Activated T-cell treated with anti-CD3 and anti-CD28 coated beads for 24 hours (primary cell): ENCODE results near the gene XRN2.
"Not testable (repeated sequence)": the region's sequence is repeated elsewhere in the genome, so short reads cannot be mapped to it uniquely, and the experiment has no call there.

Experiments used
- DNase-seq: peaks from one replicate; pipeline ENCODE4 v3.0.0-alpha.2; 2020; ENCODE audit warnings: low read depth

Gene XRN2

DNA sequence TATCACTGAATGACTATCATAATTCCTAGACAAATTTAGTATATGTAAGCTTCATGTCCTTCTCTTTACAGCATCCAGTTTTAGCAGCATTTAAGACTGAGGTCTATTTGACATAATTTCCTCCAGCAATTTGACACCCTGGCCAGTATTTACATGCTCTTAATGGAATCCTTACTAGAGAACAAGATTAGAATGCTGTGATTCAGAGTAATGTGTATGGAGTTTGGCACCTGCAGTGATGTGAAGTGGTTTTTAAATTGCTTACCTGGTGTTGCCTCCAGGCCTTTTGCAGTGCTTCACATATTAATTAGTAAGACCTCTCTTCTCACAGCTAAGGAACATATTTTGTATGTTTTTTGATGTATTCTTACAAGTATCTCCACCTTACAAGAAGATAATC, 84.4 kb downstream of the XRN2 start:
- DNase-seq, result no peak

DNA sequence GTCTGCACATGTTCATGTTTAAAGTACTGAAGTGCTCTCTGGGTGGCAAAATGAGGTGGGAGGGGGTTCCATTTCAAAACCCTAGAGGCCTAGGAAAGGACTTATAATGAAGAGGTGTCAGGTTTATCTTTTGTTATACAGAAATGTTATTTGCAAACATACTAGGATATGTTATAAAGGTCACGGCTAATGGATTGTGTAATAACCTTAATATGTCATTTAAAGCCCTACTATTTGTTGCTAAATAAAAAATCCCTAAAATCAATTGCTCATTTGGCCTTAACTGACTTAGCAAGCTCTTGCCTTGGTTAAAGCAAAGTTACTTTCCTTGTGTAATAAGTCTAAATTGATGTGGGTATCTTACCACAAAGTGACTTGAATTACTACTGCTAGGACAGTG, 85.4 kb downstream of the XRN2 start:
- DNase-seq, result no peak

- no peak for DNase-seq
Measured at GRCh38 chr20:21389368-21389767, 86.2 kb downstream of the XRN2 start.

DNA sequence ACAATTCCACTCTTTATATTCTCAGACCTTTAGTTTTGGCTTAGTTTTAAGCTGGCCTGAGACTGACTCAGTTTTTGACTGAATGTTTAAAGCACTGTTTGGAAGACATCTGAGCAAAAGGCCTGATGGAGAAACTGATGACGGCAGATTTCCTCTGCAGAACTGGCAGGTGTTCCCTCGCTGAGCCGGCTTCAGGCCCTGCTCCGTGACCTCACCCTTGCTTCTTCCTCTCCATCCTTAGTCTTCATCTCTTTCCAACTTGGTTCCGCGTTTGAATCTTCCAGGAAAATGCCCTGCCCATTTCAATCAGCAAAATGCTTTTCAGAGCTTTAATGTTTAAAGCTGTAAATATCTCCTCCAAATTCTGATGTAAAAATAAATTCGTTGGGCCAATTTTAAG, 87.6 kb downstream of the XRN2 start:
- no peak for DNase-seq

DNA sequence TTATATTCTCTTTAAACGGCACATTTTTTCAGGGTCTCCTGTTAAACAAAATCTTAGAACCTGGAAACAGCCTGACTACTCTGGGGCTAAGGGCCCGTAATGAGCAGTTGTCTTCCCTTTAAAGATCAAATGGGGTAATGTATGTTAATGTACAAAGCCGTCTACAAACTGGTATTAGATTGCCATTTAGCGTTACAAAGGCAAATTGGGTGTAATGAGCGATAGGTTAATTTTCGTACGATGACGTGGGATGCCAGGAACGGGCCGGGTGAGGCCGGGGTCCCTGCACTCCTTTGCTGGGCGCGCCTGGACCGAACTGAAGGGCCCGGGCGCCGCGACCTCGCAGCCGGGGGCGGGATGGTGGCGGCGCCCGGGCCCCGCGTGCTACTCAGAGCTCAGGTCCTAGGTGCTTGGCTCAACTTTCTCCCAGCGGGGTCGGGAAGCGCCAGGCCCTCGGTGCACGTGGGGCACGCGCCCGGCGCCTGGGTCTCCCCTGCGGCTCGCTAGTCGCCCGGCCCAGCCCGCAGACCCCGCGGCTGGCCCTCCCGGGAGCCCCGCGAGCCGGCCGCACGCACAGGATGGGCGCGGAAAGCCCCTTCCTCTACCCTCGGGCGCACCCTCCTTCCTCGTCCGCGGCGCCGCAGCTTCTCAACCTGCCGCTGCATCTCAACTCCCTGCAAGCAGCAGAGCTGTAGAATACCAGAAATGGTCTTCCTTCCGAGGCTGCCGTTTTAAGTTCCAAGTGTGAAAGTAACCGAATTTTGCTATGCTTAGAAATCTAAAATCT, 88.2 kb downstream of the XRN2 start:
- no peak for DNase-seq

DNA sequence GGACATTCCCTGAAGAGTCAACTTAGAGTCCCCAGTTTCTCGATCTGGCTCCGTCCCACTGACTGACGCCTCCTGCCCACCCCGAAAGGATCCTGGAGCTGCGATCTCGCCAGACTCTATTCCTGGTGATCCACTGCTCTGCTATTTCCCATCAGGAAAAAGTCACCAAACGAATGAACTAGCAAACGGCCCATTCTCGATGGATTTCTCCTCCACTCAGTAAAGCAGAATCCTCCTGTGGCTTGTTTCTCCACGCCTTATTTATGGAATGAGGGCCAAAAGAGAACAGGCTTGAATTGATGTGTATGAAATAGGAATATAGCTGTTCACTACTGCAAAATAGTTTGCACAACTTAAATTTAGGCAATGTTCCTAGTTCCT, 88.8 kb downstream of the XRN2 start:
- no peak for DNase-seq

DNA sequence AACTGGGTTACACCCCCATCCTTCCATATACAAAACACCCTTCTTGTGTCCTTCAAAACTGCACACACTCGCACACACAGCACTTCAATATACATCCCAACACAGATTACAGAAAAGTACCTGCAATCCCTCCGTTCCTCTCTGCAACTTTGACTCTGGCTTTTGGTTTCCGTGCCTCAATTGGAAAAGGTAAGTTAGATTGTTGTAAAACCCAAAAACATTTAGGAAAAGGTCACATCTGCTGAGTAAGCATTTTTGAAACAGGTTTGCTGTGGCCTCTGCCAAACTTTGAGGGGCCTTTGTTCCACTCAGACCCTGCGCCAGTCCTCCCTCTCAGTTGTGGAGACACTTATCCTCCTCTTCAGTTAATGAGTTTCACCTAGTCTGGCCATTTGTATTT, 90.0 kb downstream of the XRN2 start:
- no peak for DNase-seq

DNA sequence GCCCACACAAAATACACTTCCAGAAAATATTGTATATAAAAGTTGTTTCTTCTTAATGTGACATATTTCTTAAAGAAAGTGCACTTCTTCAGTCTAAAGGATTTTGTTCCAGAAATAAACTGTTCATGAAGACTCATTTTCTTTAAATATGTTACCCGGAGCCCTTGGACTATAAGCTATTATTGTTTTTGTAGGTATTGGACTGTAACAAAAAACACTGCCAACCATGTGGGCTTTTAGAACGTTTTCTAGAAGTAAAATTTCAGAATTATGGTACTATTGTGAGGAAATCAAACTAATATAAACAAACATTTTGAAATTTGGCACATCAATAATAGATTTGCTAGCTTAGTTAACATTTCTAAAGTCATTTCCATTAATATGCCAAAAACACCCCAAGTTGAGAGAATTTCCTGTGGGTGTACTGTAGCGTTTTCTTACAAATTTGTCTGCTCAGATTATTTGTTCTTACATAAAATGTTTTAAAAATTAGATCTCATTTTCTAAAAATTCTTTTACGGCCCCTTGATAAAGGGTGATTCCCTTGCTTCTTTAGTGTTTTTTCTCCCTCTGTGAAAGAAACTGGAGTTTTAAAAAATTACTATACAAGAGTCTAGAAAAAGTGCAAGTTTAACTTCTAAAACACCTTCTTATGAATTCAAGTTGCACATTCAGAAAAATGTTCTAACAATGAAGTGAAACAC, 90.8 kb downstream of the XRN2 start:
- DNase-seq, result no peak

- no peak for DNase-seq
Measured at GRCh38 chr20:21394551-21394950, 91.4 kb downstream of the XRN2 start.

DNA sequence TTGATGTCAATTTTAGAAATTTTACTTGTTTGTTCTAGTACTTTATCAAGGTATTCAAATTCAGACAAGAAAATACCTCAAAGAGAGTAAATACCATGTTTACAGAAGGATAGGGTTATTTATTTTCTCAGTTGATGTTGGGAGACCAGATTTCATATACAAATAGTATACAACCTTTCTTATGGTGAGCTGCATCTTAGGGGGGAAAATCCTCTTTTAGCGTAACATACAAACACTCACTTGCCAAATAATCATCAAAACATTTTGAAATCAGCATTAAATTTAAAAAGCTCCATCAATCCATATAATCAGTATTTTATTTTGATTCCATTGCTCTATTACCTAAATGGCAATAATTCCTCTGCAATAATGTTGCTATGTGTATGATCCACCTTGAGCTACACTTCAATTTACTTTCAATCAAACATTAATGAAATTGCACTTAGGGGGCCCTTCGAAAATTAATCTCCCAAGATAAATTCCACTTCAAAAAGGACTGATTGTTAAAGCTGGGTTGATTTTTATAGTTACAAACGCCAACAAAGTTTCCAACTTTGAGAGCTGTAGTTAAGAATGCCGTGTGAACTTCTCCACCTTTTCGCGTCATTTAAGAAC, 92.0 kb downstream of the XRN2 start:
- DNase-seq, result no peak

GRCh38 chr20:21395666-21396598, 92.8 kb downstream of the XRN2 start:
- DNase-seq, result no peak

- no peak for DNase-seq
Measured at GRCh38 chr20:21396599-21397340, 93.6 kb downstream of the XRN2 start.

DNA sequence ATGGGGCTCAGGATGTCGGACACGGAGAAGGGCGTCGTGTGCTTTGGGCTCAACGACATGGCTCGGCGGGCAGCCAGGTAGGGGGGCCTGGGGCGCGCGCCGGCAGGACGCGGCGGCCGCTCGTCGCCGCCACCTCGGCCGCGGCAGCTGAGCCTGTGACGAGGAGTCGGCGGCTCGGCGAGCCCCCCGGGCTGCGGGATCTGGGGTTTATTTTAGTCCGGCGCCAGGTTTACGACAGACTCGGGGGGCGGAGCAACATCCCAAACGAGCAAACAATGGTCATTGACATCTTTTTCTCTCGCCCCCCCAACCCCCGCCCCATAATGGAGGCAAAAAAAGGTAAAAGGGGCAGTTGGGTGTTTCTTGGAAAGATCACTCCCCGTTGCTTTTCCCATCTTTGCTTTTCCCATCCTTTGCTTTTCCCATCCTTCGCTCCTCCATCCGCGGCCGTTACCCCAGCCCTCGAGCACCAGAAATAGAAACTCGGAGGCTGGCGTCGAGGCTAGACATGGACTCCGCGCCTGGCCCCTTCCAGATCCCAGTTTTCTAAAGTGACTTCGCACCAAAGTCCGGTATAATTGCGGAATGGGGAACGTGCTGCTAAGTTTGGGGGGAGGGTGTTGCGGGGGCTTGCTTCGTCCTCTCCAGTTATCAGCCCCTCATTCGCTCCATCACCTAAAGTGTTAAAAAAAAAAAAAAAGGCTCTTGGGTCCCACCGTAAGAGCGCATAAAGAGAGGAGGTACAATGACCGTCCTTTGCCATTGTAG, 94.4 kb downstream of the XRN2 start, which contains the start of gene NKX2-4:
NKX2-4 (minus strand) TSS at position 186 of the 768 bp plus-strand sequence; CDS start at position 59, 127 bp downstream.
- no peak for DNase-seq

DNA sequence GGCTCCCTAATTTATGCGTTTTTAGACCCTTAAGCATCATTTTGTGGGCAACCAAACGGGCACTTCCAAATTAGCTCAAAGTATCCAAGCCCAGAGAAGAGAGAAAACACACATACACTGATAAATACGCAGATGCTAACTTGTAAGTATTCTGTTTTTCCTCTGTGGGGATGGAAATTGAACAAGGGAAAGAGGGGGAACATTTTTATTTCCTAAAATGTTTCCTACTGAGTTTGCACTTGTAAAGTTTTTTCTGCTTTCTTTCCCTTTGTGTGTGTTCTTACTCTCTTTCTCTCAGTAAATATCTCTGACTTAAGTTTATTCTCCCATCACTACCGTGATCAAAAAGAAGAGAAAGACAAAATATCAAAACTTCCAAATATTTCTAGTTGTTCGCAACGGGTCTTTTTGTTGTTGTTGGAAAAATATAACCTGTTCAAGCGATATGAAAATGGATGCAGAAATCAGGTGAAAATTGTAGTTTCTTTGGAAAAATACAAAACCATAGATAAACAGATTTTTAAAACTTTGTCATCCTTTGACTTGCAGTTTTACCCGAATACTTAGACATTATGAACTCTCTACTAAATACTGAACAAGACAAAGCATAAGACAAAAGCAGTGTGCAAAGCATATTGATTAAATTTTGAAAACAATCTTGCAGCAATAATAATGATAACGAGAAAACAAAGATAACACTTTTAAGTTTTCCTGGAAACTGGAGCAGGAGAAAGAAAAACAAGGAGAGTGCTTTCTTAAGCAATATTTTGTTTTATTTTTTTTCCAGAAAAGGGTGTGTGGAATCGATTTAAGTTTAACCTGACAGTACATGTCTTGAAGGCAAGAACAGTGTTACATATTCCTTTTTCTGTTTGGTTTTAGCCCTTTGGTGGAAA, 95.2 kb downstream of the XRN2 start:
- DNase-seq, result no peak

- no peak for DNase-seq
Measured at GRCh38 chr20:21399005-21399475, 95.9 kb downstream of the XRN2 start.

DNA sequence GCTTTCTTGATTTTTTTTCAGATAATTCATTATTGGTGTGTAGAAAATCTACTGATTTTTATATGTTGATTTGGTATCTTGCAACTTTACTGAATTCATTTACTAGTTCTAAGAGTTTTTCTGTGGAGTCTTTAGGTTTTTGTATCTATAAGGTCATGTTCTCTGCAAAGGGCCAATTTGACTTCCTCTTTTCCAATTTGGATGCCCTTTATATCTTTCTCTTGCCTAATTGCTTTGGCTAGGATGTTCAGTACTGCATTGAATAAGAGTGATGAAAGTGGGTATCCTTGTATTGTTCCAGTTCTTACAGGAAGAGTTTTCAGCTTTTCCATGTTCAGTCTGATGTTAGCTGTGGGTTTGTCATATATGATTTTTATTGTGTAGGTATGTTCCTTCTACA, 108.6 kb downstream of the XRN2 start:
- DNase-seq, result no peak

- DNase-seq, result not testable (repeated sequence)
Measured at GRCh38 chr20:21413996-21414395, 110.9 kb downstream of the XRN2 start.

DNA sequence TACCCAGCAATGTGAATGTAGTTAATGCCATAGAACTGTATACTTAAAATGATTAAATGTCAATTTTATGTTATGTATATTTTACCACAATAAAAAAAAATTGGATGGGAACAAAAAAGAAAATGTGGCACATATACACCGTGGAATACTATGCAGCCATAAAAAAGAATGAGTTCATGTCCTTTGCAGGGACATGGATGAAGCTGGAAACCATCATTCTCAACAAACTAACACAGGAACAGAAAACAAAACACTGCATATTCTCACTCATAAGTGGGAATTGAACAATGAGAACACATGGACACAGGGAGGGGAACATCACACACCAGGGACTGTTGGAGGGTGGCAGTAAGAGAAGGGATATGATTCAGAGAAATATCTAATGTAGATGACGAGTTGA, 116.0 kb downstream of the XRN2 start:
- not testable (repeated sequence) for DNase-seq

DNA sequence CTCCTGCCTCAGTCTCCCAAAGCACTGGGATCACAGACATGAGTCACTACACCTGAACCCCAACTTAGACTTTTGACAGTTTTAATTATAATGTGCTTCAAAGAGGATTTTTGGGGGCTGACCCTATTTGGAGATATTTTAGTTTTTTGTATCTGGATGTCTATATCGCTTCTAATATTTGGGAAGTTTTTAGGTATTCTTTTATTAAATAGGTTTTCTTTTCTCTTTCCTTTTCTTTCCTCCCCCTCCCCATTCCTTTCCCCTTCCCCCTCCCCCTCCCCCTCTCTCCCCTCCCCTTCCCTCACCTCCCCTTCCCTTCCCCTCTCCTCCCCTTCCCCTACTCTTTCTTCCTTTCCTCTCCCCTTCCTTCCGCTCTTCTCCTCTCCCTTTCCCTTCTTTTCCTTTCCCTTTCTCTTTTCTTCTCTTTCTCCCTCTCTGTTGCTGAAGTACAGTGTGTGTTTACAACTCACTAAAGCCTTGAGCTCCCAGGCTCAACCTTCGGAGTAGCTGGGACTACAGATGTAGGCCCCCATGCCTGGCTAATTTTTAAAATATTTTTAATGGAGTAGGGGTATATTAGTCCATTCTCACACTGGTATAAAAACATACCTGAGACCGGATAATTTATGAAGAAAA, 118.6 kb downstream of the XRN2 start:
- DNase-seq, result no peak
